Activated gamma-delta T cell treated with Interleukin-2 at 50 U/mL for 16 hours (primary cell): ENCODE results near the gene SPATA31D1.
"Not testable (repeated sequence)": the region's sequence is repeated elsewhere in the genome, so short reads cannot be mapped to it uniquely, and the experiment has no call there.

ENCODE experiments used
- DNase-seq: peaks from one replicate; pipeline ENCODE4 v3.0.0-alpha.2; 2020

Gene SPATA31D1

GRCh38 chr9:81988472-81988871 is at the start of gene SPATA31D1:
Gene SPATA31D1 (plus strand): TSS chr9:81988772. CDS start chr9:81988819, 47 bp downstream.
- not testable (repeated sequence) for DNase-seq

- DNase-seq = not testable (repeated sequence)
Measured at GRCh38 chr9:81943393-81943792, 45.2 kb upstream of the SPATA31D1 start, which contains the start of gene SPATA31D3. Gene SPATA31D3 (plus strand): TSS chr9:81943500. CDS start chr9:81943586, 86 bp downstream.

GRCh38 chr9:81948650-81949049 is 39.9 kb upstream of the SPATA31D1 start:
- not testable (repeated sequence) for DNase-seq

GRCh38 chr9:81953096-81953495 is 35.5 kb upstream of the SPATA31D1 start:
- no peak for DNase-seq

- no peak for DNase-seq
Measured at GRCh38 chr9:81955625-81956024, 32.9 kb upstream of the SPATA31D1 start.

- no peak for DNase-seq
Measured at GRCh38 chr9:81964218-81965171, 24.1 kb upstream of the SPATA31D1 start.

- DNase-seq = no peak
Measured at GRCh38 chr9:81968026-81968425, 20.5 kb upstream of the SPATA31D1 start.

- no peak for DNase-seq
Measured at GRCh38 chr9:81969971-81970370, 18.6 kb upstream of the SPATA31D1 start.

GRCh38 chr9:81971727-81972126 is 16.8 kb upstream of the SPATA31D1 start:
- DNase-seq = no peak

GRCh38 chr9:81974764-81975163 is 13.8 kb upstream of the SPATA31D1 start:
- no peak for DNase-seq

- DNase-seq = no peak
Measured at GRCh38 chr9:81976351-81976750, 12.2 kb upstream of the SPATA31D1 start.

GRCh38 chr9:81979196-81979595 is 9.4 kb upstream of the SPATA31D1 start:
- no peak for DNase-seq

GRCh38 chr9:81980568-81980967 is 8.0 kb upstream of the SPATA31D1 start:
- no peak for DNase-seq

- no peak for DNase-seq
Measured at GRCh38 chr9:81981883-81982282, 6.7 kb upstream of the SPATA31D1 start.

- DNase-seq = no peak
Measured at GRCh38 chr9:81984928-81985327, 3.6 kb upstream of the SPATA31D1 start.

GRCh38 chr9:81986051-81986450 is 2.5 kb upstream of the SPATA31D1 start:
- DNase-seq = no peak

GRCh38 chr9:81989700-81990099 is 1.1 kb downstream of the SPATA31D1 start:
- DNase-seq = no peak

GRCh38 chr9:81993656-81994055 is 5.1 kb downstream of the SPATA31D1 start:
- no peak for DNase-seq

GRCh38 chr9:81999806-82000205 is 11.2 kb downstream of the SPATA31D1 start:
- no peak for DNase-seq

- no peak for DNase-seq
Measured at GRCh38 chr9:82010711-82011110, 22.1 kb downstream of the SPATA31D1 start.

- DNase-seq = no peak
Measured at GRCh38 chr9:82011133-82011532, 22.6 kb downstream of the SPATA31D1 start.

- no peak for DNase-seq
Measured at GRCh38 chr9:82012276-82012675, 23.7 kb downstream of the SPATA31D1 start.

GRCh38 chr9:82020331-82020730 is 31.8 kb downstream of the SPATA31D1 start:
- DNase-seq = no peak

GRCh38 chr9:82021198-82021597 is 32.6 kb downstream of the SPATA31D1 start:
- DNase-seq = no peak
